Sigmoid colon (tissue), 4 donors: Measurements from ENCODE around the gene ARHGEF17.

Source experiments
- EP300 ChIP-seq, 4 donors: sonication (generic); formaldehyde crosslinking; IDR thresholded peaks; one replicate each; pipeline ENCODE4 v1.6.1; 2017; ENCODE audit warnings: antibody characterized with exemption in 4 of 4
- POLR2A ChIP-seq, 2 donors: fragments of 450-650 bp; IDR thresholded peaks; one replicate each; pipeline ENCODE4 v1.6.1; 2016; ENCODE audit warnings: antibody characterized with exemption in 2 of 2, mild to moderate bottlenecking in 2 of 2, moderate library complexity in 2 of 2
- POLR2AphosphoS5 ChIP-seq, 4 donors: sonication (generic); formaldehyde crosslinking; IDR thresholded peaks; one replicate each; pipeline ENCODE4 v1.6.1; 2017; ENCODE audit warnings: antibody characterized with exemption in 4 of 4
- TF ChIP-seq, protein P1 (sequence below), 4 experiments: fragments of 450-650 bp in 3 of 4; fragments of 200-600 bp in 1 of 4; IDR thresholded peaks; one replicate each; pipeline ENCODE4 v1.5.1; 2016 to 2019; ENCODE audit warnings: antibody characterized with exemption in 4 of 4, mild to moderate bottlenecking in 3 of 4, moderate library complexity in 2 of 4

DNA sequence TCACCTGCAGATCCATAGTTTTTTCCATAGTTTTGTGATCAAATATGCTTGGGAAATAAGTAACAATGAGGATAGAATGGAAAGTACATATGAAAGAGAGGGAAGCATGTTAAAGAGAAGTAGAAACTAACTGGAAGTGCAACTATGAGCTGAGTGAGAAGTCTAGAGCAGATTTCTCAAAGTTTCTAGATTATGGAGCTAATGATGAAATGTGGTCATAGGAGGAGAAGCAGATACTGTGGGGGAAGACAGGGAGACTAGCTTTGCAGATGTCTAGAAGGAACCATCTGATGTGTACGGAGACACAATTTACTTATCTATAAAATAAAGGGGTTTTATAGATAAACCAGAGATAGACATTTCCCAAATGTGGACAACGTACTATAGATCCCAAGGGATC, 105.2 kb downstream of the ARHGEF17 start:
- TF ChIP-seq, protein P1, sequence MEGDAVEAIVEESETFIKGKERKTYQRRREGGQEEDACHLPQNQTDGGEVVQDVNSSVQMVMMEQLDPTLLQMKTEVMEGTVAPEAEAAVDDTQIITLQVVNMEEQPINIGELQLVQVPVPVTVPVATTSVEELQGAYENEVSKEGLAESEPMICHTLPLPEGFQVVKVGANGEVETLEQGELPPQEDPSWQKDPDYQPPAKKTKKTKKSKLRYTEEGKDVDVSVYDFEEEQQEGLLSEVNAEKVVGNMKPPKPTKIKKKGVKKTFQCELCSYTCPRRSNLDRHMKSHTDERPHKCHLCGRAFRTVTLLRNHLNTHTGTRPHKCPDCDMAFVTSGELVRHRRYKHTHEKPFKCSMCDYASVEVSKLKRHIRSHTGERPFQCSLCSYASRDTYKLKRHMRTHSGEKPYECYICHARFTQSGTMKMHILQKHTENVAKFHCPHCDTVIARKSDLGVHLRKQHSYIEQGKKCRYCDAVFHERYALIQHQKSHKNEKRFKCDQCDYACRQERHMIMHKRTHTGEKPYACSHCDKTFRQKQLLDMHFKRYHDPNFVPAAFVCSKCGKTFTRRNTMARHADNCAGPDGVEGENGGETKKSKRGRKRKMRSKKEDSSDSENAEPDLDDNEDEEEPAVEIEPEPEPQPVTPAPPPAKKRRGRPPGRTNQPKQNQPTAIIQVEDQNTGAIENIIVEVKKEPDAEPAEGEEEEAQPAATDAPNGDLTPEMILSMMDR (IDR thresholded peaks at IDR 0.05): no peak
- no peak for TF ChIP-seq POLR2AphosphoS5 (IDR thresholded peaks at IDR 0.05)
- TF ChIP-seq POLR2A (IDR thresholded peaks at IDR 0.05): no peak
- TF ChIP-seq EP300 (IDR thresholded peaks at IDR 0.05): no peak
